AG08396 (cell line): ENCODE measurements around the gene CALHM3.

ENCODE experiments used
- DNase-seq: peaks from one replicate; pipeline ENCODE4 v3.0.0; 2012; ENCODE audit warnings: low spot score, mixed read lengths

CALHM3 gene

DNA sequence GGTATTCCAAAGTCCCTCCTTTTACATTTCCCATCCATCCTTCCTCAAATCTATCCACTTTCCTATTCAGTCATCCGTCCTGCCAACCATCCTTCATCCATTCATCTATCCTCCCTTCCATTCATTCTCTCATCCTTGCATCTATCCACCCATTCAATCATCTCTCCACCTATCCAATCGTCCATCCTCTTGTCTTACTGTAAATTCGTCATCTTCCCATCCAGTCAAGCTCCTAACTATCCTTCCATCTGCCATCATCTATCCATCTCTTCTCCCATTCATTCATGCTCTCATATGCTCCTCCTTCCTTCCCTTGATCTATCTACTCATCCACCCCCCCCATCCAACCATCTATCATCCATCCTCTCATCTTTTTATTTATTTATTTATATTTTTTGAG, 5.0 kb downstream of the CALHM3 start:
- DNase-seq = no peak

DNA sequence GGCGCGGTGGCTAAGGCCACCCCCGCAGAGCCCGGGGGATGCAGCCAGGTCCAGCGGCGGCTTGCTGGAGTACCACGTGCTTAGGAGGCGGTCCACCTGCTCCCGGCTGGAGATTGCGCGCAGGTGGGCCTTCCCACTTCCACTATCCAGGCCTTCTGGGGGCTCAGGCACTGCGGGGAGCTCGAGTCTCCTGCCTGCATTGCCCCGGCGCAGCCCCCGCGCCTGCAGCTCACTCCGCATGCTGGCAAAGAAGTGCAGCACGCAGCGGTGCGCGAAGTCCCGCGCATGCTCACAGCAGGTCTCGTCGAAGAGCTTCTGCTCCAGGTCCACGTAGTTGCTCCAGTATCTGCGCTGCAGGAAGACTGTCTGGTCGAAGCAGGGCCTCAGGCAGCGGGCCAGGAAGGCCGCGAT, 5.8 kb downstream of the CALHM3 start:
- no peak for DNase-seq

DNA sequence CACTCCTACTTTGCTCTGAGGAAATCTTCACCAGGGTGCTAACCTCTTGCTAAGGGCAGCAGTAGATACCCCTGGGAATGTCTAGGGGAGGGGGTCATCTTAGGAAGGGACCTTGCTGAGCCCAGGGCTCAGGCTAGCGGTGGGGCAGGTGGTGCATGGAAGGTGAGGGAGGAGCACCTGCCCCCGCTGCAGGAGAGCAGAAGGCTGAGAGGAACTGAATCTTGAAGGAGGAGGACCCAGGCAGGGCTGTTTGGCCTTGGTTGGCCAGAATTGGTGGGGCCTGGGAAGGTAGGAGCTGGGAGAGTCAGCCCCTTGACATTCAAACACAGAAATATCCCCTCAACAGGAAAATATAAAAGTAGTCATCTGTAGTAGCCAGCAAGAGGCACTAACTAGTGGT, 7.0 kb downstream of the CALHM3 start:
- no peak for DNase-seq

DNA sequence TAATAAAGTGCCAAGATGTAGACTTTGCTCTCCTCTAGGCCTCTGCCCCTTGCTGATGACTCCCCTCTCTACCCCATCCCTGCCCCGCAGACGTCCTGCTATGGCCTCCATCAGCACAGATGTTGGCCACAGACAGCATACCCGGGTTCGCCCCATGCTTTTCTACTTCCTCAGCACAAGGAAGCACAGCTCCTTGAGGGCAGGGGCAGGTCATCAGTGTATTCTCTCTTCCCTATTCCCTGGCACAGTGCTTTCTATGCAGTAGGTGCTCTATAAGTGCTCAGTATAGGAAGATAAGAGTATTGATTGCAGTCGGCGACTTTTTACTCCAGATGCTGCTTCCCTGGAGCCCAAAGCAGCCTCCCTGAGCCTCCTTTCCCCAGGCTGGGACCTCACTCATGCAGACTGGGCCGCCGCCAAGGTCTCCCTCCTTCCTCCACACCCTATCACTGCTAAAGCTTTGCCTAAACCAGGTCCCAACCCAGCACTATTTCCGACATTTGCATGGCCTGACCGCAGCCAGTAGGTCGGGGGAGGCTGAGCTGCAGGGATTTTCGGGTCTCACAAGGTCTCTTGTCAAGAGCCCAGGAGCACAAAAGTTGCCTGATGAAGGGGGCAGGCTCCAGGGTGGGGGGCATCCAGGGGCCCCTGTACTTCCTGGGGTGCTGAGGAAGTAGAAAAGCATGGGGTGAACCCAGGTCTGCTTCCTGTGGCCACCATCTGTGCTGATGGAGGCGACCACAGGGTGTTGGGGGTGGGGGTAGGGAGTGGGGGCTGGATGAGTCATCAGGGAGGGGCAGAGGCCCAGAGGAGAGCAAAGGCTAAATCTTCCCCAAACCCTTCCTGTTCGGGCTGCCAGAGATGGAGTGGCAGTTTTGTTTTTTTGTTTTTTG, 8.0 kb downstream of the CALHM3 start:
- no peak for DNase-seq

DNA sequence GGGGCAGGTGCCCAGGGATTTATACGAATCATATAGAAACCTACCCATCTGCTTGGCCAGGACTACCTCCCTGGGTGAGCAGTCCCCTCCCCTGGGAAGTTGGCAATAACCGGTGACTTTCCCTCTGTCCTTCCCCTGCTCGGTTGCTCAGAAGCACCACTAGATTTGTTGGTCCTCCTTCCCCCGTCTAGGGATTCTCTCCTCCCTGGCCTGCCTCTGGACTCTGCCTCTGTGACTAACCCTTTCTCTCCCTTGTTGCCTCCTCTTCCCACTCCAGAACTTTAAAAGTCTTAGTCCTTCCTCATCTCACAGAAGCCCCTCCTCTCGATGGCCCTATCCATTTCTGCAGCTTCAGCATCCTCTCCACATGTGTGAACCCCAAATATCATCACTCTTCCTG, 9.8 kb downstream of the CALHM3 start:
- DNase-seq = no peak

DNA sequence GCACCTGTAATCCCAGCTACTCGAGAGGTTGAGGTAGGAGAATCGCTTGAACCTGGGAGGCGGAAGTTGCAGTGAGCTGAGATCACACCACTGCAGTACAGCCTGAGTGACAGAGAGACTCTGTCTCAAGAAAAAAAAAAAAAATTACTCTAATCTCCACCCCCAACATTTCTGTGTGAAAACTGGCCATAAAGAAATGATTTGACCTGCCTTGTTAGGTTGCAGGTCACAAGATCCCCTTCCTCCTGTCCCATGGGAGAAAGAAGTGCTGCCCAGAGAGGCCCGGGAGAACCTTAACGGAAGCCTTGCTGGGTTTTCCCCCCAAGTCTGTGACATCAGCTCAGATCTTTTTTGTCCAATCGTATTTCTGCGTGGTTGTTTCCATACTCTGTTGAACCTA, 11.6 kb downstream of the CALHM3 start:
- no peak for DNase-seq

DNA sequence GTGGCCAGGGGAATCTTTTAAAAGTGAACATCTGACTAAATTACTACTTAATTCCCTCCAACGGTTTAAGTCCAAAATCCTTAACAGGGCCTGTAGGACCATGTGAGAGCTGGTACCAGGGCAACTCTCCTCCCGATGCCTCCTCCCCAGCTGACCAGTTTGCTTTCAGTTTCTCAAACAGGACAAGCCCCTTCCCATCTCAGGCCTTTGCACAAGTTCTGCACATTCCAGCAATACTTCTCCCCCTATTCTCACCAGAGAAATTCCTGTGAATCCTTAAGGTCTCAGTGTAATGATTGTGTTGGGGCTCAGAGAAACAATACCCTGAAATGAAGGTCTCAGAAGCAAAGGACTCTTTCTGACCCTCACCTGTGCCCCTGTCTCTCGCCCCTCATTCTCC, 12.3 kb downstream of the CALHM3 start:
- no peak for DNase-seq

DNA sequence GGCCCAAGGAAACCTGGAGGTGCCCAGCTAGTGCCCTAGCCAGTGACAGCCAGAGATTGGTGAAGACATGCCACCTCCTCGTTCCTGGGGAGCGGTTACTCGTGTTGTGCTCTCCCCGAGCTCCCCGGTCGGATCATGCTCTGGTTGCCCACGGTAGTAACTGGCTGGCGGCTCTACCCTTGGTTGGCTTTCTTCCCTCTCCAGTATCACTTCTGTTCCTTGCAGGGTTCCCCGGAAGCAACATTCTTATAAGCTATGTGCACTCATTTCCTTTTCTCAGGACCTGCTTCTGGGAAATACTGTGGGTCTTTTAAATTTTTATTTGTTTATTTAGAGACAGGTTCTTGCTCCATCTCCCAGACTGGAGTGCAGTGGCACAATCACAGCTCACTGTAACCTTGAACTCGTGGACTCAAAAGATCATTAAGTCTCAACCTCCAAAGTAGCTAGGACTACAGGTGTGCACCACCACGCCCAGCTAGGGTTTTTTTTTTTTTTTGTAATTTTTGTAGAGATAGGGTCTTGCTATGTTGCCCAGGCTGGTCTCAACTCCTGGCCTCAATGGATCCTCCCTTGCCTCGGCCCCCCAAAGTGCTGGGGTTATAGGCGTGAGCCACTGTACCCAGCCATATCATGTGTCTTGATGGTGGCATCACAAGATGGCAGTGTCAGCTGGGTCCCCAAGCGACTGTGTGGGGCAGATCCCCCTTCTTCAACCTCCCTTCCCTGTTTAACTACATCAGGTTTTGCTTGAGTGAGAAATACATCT, 13.4 kb downstream of the CALHM3 start:
- no peak for DNase-seq

DNA sequence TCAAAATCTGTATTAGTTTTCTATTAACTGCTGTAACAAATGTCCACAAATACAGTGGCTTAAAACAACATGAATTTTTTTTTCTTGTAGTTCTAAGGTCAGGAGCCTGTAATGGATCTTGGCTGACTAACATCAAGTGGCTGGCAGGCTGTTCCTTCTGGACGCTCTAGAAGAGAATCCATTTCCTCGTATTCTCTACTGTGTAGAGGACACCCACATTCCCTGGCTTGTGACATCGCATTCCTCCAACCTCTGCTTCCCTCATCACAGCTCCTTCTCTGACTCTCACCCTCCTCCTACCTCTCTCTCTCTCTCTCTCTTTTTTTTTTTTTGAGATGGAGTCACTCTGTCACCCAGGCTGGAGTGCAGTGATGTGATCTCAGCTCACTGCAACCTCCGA, 15.5 kb downstream of the CALHM3 start:
- no peak for DNase-seq

DNA sequence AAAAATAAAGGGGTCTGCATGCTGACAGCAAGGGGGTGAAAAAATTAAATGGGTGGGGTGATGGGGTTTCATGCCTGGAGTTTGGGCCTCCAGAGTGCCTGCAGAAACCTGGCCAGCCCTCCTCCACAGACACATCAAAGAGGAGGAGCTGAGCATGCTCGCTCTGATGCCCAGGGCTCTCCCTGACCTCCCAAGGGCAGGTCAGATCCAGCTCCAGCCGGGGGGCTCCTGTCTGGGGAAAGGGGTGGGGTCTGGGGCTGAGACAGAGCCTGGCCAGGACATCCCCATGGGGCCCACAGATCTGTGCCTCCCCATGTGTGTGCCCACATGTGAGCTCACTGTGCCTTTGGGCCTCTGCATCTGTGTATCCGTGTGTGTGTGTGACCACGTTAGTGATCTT, 19.4 kb downstream of the CALHM3 start:
- no peak for DNase-seq

DNA sequence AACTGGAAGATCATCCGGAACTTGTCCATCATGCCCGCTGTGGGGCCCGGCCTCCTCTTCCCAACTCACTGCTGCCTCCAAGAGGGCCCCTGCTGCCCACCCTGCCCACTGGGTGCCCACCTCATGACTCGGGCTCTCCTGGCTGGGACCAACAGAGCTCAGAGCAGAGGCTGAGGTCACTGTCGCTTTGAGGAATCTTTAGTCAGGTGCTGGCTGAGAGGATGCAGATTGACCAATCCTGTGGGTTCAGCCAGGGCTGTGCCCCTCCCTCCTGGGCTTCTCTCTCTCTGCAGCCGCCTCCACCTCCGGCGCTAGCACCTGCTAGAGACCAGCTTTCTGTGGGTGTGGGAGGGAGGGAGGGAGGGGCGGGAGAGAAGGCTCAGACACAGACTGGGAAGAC, 20.3 kb downstream of the CALHM3 start, which contains the start of gene CALHM1:
TSS of gene CALHM1 (minus strand) at position 181 of the 400 bp plus-strand sequence. CDS start at position 32, 149 bp downstream.
- DNase-seq = no peak

DNA sequence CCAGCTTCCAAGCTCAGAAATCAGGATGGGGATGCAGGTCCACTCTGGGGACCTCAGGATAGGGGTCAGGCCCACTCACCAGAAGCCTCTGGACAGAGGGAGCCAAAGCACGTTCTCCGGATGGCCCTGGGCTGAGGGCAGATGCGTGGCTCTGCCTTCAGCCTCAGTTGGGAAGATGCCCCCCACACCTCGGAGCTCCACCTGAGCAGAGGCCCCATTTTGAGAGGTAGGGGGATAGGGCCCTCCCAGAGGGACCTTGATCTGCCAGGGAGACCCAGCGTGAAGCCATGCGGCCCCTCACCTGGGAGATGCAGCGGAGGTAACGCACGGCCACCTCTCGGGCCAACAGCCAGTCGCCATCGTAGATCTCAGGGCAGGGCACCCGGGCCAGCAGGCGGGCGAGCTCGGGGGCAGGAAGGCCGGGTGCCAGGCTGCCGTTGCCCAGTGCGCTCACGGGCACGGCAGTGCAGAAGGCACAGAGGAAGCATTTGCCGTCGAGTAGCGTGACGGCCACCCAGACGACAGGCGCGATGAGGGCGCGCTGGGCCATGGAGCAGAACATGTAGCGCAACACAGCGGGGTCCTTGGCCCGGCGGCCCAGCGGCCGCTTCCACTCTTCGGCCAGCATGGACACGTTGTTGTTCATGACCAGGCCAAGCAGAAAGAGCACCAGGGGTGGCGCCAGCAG, 21.0 kb downstream of the CALHM3 start:
- DNase-seq = no peak

DNA sequence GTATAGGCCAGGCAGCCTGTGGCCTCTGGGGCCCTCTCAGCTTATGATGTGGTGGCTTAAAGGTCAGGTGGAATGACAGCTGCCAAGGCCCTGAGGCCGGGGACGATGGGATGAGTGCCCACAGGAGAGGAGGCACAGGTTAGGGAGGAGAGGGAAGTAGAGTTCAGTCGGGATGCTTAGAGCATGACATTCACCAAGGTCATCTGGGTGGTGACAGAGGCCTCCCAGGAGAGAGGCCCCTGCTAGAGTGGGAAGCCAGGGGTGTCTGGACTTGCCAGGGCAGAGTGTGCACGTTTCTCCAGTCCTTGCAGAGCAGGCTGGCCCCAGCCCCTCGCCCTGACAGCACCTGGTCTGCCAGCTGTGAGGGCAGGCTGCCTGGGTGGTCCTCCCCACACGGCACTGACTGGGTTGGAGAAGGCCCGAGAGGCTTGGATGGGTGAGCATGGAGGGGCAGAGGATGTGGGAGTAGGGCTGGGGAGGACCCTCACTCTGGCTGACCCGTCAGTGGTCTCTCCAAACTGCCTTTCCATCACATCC, 21.8 kb downstream of the CALHM3 start:
- no peak for DNase-seq

DNA sequence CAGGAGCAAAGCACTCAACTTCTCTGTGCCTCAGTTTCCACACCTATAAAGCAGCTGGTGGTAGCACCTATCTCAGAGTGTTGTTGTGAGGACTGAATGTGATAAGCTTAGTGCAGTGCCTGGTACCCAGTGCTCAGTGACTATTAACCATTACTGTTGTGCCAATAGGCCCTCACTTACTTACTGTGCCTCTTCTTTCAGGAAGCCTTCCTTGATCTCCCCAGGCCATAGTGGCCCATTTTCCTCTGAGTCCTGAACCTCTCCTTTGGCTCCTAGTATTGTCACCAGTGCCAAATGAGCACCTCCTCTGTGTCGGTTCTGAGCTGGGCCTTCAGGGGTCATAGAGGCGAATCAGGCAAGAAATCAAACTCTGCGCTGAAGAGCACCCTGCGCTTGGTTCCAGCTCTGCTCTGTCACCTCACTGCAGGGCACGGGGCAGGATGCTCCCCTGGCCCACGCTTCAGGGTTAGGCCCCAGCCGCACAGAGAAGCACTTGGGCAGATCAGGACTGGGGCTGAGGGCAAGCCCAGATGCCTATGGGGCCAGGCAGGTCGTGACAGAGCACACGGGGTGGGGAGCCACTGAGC, 22.9 kb downstream of the CALHM3 start:
- DNase-seq = no peak

DNA sequence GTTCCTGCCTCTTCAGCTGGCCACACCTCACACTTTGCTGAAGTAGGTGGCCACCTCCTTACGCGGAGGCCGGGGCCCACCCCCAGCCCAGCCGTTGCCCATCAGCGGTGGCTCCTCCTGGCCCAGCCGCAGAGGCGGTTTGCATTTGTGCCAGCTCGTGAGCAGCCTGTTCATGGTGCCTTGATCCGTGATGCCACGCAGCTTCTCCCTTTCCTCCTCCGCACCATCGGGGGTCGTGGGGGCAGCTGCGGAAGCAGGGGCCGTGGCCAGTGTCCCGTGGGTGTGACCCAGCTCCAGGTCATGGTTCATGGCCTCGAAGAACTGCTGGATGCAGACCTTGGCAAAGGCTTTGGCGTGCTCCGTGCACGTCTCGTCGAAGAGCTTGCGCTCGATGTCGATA, 23.8 kb downstream of the CALHM3 start:
- DNase-seq = no peak

DNA sequence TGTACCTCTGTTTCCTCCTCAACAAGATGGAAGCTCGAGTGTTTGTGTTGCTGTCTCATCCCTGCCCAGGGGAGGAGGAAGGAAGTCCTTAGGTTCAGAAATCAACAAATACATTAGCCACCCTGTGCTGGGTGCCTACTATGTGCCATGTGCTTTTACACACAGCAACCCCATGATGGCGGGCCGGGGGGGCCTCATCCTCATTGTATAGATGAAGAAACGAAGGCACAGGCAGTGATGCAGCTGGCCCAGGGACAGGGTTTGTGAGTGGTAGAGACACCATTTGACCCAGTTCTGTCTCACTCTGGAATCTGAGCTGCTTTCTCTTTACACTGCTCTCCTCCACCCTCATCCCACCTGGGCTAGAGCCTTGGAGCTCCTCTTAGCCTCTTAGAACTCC, 25.0 kb downstream of the CALHM3 start:
- no peak for DNase-seq

DNA sequence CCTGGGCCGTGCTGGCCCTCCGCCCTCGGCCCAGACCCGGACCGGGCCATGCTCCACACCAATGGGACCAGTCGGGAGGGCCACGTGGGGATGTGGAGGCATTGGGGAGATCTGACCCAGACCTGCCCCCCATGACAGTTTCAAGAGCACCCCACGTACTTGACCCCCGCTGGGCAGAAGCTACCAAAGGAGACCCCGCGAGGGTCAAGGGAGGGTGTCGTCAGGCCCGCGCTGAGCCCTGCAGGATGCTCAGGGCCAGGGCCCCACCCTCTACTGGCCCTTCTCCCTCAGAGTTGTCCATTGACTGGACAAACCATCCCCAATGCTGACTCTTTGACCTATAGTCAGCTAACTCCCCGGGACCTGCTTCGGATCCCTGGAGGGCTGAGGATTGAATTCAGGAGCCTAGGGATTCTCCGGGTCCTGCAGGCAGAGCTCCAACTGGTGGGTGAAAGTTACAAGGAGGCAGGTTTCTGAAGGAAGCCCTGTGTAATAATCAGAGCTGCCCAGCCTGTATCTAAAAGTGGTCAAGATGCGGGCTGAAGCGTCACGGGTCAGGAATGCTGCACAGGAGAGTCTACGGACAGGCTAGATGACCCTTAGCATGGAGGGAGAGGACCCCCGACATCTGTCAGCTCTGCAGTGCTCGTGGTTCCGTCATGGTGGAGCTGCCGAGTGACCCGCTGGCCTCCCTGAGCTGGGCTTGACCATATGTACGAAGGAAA, 26.4 kb downstream of the CALHM3 start:
- peak; percentile 62 for DNase-seq

DNA sequence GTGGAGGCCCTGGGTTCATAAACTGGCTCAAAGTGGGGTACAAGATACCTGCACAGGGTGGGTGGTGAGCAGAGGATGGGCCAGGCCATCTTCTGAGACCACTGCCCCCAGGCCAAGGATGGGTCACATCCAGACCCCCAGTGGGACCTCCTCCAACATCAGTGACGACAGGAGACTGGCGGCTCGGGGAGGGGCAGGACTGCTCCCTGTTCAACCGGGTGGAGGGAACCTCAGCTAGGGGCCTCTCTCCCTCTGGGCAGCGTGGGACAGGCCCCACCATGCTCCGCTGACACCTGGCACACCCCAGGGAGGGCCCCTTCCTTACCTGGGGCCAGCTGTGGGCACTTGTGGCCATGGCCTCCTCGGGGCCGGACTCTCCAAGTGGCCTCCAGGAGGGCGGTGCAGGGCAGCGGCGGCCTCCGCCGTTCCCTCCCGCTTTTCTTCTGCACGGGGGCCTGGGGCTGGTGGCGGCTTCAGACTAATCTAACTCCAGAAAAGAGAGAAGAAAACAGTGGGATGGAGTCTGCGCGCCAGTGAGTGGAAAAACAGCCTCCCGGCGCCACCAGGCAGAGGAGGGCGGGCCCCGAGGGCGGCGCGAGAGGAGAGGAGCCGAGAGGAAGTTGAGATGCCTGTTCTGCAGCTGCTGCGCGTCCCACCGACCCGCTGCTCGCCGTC, 27.1 kb downstream of the CALHM3 start, which contains the start of gene CALHM2:
TSS of gene CALHM2 (minus strand) at position 540 of the 675 bp plus-strand sequence. CDS start 2,429 bp downstream, outside the sequence.
- DNase-seq = peak; percentile 90

DNA sequence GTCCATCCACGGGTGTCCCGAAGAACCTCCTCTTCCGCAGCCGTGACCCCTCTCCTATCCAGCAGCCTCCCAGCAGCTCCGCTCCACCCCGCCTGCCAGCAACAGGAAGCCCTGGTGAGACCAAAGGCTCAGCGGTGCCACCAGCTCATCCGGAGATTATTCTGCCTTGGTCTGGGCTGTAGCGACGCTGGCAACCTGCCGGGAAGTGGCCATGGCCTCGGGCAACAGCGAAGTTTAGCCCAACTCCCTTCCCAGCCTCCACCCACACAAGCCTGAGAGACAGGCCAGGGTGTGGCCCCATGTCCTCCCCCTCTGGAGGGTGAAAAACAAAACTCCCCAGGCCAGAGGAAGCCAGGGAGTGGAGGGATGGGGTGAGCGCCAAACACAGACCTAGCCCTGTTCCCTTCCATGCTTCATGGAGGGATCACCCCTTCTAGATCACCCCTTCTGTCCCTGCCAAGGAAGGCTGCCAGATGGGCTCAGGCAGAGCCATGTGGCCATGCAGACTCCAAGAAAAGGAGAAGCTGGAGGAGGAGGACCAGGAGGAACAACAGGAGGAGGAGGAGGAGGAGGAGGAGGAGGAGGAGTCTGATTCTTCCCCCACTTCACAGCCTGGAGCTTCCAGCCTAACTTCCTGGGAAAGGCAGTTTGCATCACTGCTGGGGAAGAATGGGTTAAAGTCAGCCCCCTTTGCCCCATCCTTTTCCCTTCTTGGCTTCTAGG, 27.8 kb downstream of the CALHM3 start:
- DNase-seq = peak; percentile 84

DNA sequence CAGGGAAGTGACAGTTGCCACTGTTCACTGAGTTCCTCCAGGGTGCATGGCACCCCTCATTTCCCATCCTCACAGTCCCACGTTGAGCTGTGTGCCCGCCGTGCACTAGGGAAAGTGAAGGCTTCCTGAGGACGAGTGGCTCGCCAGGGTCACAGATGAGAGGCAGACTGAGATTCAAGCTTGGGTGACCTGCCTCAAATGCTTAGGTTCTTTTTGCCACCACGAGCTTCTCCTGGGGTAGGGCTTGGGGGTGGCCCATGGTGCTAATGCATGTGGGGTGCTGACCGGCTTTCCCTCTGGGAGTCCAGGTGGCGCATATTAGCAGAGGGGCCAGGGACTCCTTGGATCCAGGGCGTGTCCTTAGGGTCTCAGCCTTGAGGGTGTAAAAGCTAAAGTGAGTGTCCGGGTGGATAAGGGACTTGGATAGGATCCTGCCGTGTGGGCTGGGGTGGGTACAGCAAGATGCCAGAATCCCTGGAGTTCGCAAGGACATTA, 28.8 kb downstream of the CALHM3 start:
- DNase-seq = no peak
